Measurements from ENCODE around the gene ABHD5. TPM values are rescaled to one million over a fixed set of nuclear protein-coding genes. Genes with fewer than 3 reads are reported as not detected.
"Not testable (repeated sequence)": the region's sequence is repeated elsewhere in the genome, so short reads cannot be mapped to it uniquely, and the experiment has no call there.

Gene ABHD5
- total RNA-seq, result 10 to 100 TPM; 18.9 to 19.8 TPM

DNA sequence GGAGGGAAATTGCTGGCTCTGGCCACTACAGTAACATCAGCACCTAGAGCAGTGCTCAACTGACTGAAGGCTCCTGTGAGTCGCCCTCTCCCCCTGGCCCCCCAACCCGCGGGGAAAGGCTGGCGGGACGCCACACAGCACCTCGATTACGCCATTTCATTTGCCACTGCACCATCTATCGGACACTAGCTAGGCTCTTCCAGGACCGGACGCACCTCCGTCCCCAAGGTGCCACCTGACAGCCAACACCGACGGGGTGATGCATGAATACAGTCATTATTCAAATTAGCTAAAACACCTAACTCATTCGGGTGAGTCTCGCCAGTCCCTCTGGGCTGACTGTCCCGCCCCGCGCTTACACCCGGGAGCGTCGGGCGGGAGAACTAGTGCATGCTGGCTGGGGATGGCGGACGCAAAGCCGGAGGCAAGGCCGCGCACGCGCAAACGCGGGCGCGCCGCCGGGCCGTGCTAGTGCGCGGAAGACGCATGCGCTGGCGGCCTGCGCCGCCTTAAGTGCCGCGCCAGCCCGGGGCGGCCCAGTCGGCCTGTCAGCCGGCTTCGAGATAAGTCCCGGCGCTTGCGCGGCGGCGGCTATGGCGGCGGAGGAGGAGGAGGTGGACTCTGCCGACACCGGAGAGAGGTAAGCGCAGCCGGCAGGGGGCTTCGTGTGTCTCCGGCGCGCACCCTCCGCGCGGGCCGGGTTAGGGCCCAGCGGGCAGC is at the start of gene ABHD5:
TSS of gene ABHD5 (plus strand) at position 539 of the 720 bp plus-strand sequence. CDS start at position 594, 55 bp downstream.
- Mint-ChIP-seq H3K9me3 (no peaks in the 10 kb centered on the region), H3K4me3 (peak within 1 kb of the TSS; percentile 88 to 99), H3K27ac (peak within 1 kb of the TSS; percentile 95), H3K36me3 (ENCODE audit: insufficient read depth in 2 of 2) (peaks cover 2 to 3% of the 10 kb centered on the region in 2 donors), H3K4me1 (ENCODE audit: low read depth) (peaks cover 41% of the 10 kb centered on the region), H3K27me3 (ENCODE audit: low read depth) (peaks cover 10% of the 10 kb centered on the region)
- DNase-seq, result peak; percentile 93 to 96
- ATAC-seq (replicated peaks in 1 of 2), result peak; percentile 88 to 91

DNA sequence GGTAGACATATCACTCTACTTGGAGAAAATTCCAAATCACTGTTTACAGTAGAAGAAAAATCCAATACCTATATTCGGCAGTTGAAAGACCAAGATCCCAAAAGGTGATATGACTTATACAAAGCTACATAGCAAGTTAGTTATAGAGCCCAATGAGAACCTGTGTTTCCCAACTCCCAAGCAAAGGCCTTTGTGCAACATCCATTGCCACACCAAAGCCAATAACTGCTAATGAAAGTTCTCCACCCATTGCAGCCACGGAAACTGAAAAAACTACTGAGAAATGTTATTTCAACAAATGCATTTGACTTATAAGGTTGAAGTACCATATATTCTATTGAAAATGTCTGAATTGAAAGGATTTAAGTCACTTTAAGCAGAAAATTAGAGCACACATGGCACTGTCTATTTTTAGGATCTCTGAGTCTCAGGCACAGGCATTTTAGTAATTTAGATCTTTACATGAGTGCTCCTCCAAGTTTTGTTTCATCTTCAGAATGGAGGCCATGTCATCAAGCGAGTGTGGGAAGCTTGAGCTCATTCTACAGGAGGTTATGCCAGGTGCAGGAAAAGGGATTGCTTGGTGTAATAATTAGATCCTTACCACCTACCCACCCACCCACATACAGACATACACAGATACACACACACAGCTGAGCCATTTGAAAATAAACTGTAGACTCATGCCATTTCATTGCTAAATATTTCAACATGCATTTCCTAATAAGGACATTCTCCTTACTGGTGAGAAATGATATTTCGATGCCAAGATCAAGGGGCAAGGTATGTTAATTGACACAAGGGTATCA is 49.2 kb upstream of the ABHD5 start:
- ATAC-seq (replicated peaks in 1 of 2) (no peak), DNase-seq (no peak)
- H3K4me1 Mint-ChIP-seq (ENCODE audit: low read depth), result peaks cover 7% of the 10 kb centered on the region
- no peaks in the 10 kb centered on the region for H3K36me3 Mint-ChIP-seq (ENCODE audit: insufficient read depth in 2 of 2)
- no peaks in the 10 kb centered on the region for H3K9me3 Mint-ChIP-seq
- no peak overlapping the region for H3K27ac Mint-ChIP-seq
- H3K4me3 Mint-ChIP-seq, result no peak overlapping the region
- peaks cover 5% of the 10 kb centered on the region for H3K27me3 Mint-ChIP-seq (ENCODE audit: low read depth)

DNA sequence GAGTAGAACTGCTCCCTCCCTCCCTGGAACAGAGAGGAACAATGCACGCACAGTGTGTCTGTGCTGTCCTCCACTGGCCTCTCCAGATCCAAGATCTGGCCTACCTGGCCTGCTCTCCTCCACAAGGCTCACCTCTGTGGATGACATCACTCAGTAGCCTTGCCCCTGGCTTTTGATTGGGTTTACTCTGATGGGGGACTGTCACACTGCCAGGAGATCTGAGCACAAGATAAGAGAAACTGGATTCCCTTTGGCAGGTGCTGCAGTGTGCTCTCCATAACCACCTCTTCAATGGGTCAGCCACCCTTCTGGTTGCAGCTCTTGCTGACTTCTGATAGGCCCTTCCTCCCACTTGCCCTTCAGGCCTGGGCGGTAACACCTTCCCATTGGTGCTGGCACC is 46.3 kb upstream of the ABHD5 start:
- DNase-seq (no peak), ATAC-seq (replicated peaks in 1 of 2) (no peak)
- Mint-ChIP-seq H3K4me3 (no peak overlapping the region), H3K27me3 (ENCODE audit: low read depth) (peaks cover 11% of the 10 kb centered on the region), H3K27ac (no peak overlapping the region), H3K4me1 (ENCODE audit: low read depth) (no peaks in the 10 kb centered on the region), H3K36me3 (ENCODE audit: insufficient read depth in 2 of 2) (no peaks in the 10 kb centered on the region), H3K9me3 (no peaks in the 10 kb centered on the region)

GRCh38 chr3:43647331-43648166 is 43.2 kb upstream of the ABHD5 start:
- no peak overlapping the region for H3K4me3 Mint-ChIP-seq
- DNase-seq (no peak), ATAC-seq (replicated peaks in 1 of 2) (no peak)
- H3K9me3 Mint-ChIP-seq, result no peaks in the 10 kb centered on the region
- no peaks in the 10 kb centered on the region for H3K36me3 Mint-ChIP-seq (ENCODE audit: insufficient read depth in 2 of 2)
- peaks cover 19% of the 10 kb centered on the region for H3K27me3 Mint-ChIP-seq (ENCODE audit: low read depth)
- peak overlapping the region; percentile 38 for H3K27ac Mint-ChIP-seq
- H3K4me1 Mint-ChIP-seq (ENCODE audit: low read depth), result no peaks in the 10 kb centered on the region

- H3K4me3 Mint-ChIP-seq, result no peak overlapping the region
Measured at GRCh38 chr3:43648957-43649356, 41.8 kb upstream of the ABHD5 start.

DNA sequence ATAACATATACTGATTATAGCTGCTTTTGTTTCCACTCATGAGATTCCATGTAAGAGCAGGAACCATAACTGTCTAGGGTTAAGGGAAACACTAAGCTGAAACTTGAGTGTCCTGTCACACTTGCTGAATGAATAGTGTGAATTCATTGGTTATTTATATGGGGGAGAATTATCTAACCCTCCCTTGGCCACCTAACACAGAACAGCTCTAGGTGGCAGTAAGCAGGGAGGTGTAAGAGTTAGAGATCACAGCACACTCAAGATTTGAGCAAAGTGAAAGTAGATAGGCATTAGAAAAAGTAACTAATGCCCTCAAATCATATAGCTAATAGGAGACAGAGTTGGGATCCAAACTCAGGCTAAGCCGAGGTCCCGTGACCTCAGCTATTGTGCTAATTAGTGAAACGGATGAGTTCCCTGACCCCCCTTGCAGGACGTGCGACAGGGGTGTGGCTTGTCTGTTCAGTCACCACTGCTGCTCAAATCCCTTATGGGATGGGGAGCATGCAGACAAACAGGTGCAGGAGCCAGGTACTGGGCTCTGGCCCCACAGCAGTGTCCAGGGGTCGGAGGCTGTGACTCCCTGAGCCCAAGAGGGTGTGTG is 41.3 kb upstream of the ABHD5 start:
- H3K27me3 Mint-ChIP-seq (ENCODE audit: low read depth), result peaks cover 18% of the 10 kb centered on the region
- ATAC-seq (replicated peaks in 1 of 2) (no peak), DNase-seq (no peak)
- no peaks in the 10 kb centered on the region for H3K9me3 Mint-ChIP-seq
- no peak overlapping the region for H3K27ac Mint-ChIP-seq
- no peak overlapping the region for H3K4me3 Mint-ChIP-seq
- H3K4me1 Mint-ChIP-seq (ENCODE audit: low read depth), result no peaks in the 10 kb centered on the region
- H3K36me3 Mint-ChIP-seq (ENCODE audit: insufficient read depth in 2 of 2), result no peaks in the 10 kb centered on the region

More at GRCh38 chr3:43648957-43649356, 41.8 kb upstream of the ABHD5 start:
- Mint-ChIP-seq H3K27me3 (ENCODE audit: low read depth) (peaks cover 19% of the 10 kb centered on the region), H3K4me1 (ENCODE audit: low read depth) (no peaks in the 10 kb centered on the region), H3K9me3 (no peaks in the 10 kb centered on the region), H3K36me3 (ENCODE audit: insufficient read depth in 2 of 2) (no peaks in the 10 kb centered on the region), H3K27ac (no peak overlapping the region)
- ATAC-seq (replicated peaks in 1 of 2) (no peak), DNase-seq (no peak)

DNA sequence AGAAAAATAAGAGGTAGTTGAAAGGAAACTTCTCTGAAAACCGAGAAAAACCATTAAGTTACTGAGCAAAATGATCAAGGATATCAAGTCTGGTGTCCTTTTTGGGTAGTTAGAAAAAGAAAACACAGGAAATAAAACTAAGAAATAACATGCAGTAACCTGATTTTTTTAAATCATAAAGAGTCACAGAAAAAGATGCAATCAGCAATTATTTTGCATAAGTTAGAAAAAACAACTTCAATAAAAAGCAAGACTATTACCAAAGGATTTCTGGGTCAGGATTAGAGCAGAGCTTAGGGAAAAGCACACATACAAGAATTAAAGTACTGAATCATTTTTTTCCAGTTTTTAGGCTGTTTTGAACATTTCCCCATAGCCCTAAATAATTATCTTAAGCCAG is 40.4 kb upstream of the ABHD5 start:
- Mint-ChIP-seq H3K9me3 (no peaks in the 10 kb centered on the region), H3K27ac (no peak overlapping the region), H3K4me1 (ENCODE audit: low read depth) (no peaks in the 10 kb centered on the region), H3K36me3 (ENCODE audit: insufficient read depth in 2 of 2) (no peaks in the 10 kb centered on the region), H3K27me3 (ENCODE audit: low read depth) (peaks cover 14% of the 10 kb centered on the region), H3K4me3 (no peak overlapping the region)
- no peak for ATAC-seq (replicated peaks in 1 of 2)
- no peak for DNase-seq

- H3K4me3 Mint-ChIP-seq; H3K27me3 Mint-ChIP-seq (ENCODE audit: low read depth); ATAC-seq (replicated peaks in 1 of 2); H3K36me3 Mint-ChIP-seq (ENCODE audit: insufficient read depth in 2 of 2); H3K27ac Mint-ChIP-seq; H3K9me3 Mint-ChIP-seq; H3K4me1 Mint-ChIP-seq (ENCODE audit: low read depth); DNase-seq: not testable (repeated sequence)
Measured at GRCh38 chr3:43656390-43656789, 34.3 kb upstream of the ABHD5 start.

DNA sequence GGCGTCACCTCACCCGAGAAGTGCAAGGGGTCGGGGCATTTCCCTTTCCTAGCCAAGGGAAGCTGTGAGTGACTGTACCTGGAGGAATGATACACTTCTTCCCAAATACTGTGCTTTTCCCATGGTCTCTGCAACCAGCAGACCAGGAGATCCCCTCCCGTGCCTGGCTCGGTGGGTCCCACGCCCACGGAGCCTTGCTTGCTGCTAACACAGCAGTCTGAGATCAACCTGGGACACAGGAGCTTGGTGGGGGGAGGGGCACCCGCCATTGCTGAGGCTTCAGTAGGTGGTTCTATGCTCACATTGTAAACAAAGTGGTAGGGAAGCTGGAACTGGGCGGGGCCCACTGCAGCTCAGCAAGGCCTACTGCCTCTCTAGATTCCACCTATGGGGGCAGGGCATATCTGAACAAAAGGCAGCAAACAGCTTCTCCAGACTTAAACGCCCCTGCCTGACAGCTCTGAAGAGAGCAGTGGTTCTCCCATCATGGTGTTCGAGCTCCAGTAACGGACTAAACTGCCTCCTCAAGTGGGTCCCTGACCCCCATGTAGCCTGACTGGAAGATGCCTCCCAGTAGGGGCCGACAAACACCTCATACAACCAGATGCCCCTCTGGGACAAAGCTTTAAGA is 31.4 kb upstream of the ABHD5 start:
- H3K36me3 Mint-ChIP-seq (ENCODE audit: insufficient read depth in 2 of 2), result no peaks in the 10 kb centered on the region
- no peaks in the 10 kb centered on the region for H3K4me1 Mint-ChIP-seq (ENCODE audit: low read depth)
- ATAC-seq (replicated peaks in 1 of 2) (no peak), DNase-seq (no peak)
- H3K27ac Mint-ChIP-seq, result no peak overlapping the region
- peaks cover 4 to 9% of the 10 kb centered on the region in 2 donors for H3K9me3 Mint-ChIP-seq
- no peak overlapping the region for H3K4me3 Mint-ChIP-seq
- H3K27me3 Mint-ChIP-seq (ENCODE audit: low read depth), result no peaks in the 10 kb centered on the region

DNA sequence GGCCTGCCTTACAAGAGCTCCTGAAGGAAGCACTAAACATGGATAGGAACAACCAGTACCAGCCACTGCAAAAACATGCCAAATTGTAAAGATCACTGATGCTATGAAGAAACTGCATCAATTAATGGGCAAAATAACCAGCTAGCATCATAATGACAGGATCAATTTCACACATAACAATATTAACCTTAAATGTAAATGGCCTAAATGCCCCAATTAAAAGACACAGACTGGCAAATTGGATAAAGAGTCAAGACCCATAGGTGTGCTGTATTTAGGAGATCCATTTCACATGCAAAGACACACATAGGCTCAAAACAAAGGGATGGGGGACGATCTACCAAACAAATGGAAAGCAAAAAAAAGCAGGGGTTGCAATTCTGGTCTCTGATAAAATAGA is 29.4 kb upstream of the ABHD5 start:
- ATAC-seq (replicated peaks in 1 of 2); DNase-seq; H3K4me3 Mint-ChIP-seq; H3K27me3 Mint-ChIP-seq (ENCODE audit: low read depth); H3K27ac Mint-ChIP-seq; H3K36me3 Mint-ChIP-seq (ENCODE audit: insufficient read depth in 2 of 2); H3K4me1 Mint-ChIP-seq (ENCODE audit: low read depth): not testable (repeated sequence)
- peaks cover 5 to 12% of the 10 kb centered on the region in 2 donors for H3K9me3 Mint-ChIP-seq

DNA sequence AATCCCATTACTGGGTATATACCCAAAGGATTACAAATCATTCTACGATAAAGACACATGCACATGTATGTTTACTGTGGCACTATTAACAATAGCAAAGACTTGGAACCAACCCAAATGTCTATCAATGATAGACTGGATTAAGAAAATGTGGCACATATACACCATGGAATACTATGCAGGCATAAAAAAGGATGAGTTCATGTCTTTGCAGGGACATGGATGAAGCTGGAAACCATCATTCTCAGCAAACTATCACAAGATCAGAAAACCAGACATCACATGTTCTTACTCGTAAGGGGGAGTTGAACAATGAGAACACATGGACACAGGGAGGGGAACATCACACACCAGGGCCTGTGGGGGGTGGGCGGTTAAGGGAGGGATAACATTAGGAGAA is 25.7 kb upstream of the ABHD5 start:
- H3K36me3 Mint-ChIP-seq (ENCODE audit: insufficient read depth in 2 of 2); H3K4me1 Mint-ChIP-seq (ENCODE audit: low read depth); ATAC-seq (replicated peaks in 1 of 2); DNase-seq; H3K27ac Mint-ChIP-seq; H3K4me3 Mint-ChIP-seq: not testable (repeated sequence)
- H3K9me3 Mint-ChIP-seq, result peaks cover 5 to 12% of the 10 kb centered on the region in 2 donors
- H3K27me3 Mint-ChIP-seq (ENCODE audit: low read depth), result peaks cover 19% of the 10 kb centered on the region

Measured in activated T-cell treated with anti-CD3 and anti-CD28 coated beads, Interleukin-2, amount 50 U/mL, for 72 hours (primary cell).